ENCODE results near the gene BCAS2. TPM values are rescaled to one million over a fixed set of nuclear protein-coding genes. Genes with fewer than 3 reads are reported as not detected.

BCAS2 gene
- total and polyA plus RNA-seq, 2 experiments from 2014 or later, result 50.7 to 111 TPM

DNA sequence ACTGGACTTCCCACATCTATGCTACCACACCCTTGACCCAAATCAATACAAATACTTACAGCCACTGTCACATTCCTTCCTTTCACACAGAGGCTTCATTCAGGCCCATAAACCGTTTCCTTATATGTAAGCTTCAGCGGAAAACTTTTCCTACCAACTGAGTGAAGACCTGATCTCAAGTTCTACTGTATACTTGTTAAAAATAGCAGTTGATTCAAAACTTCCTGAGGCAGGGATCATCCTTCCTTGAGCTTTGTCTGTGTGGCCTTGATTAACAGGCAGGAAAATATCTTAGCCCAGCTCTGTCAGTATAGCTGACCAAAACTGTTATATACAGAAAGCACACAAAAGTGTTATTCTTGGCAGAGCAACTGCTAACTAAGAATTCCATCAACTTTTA, 45.7 kb upstream of the BCAS2 start:
- no peaks in the 10 kb centered on the region for H3K79me2 ChIP-seq (replicated peaks; ENCODE audit: insufficient read depth)

More for the DNA sequence above, 45.7 kb upstream of the BCAS2 start:
- Histone ChIP-seq H3K36me3 (ENCODE audit: insufficient read depth) (no peaks in the 10 kb centered on the region), H3K9me2 (ENCODE audit: insufficient read depth) (no peaks in the 10 kb centered on the region), H3K27me3 (ENCODE audit: insufficient read depth) (no peaks in the 10 kb centered on the region), H3F3A (replicated peaks; ENCODE audit: low read depth) (no peaks in the 10 kb centered on the region), H3K4me1 (ENCODE audit: insufficient read depth) (no peaks in the 10 kb centered on the region), H3K27ac (ENCODE audit: low read depth) (no peak overlapping the region), H2AFZ (no peak overlapping the region), H4K20me1 (replicated peaks; ENCODE audit: insufficient read depth) (no peaks in the 10 kb centered on the region), H3K4me3 (no peak overlapping the region), H3K4me2 (no peak overlapping the region)
- Mint-ChIP-seq H3K4me3 (no peak overlapping the region), H3K36me3 (ENCODE audit: low read depth) (no peaks in the 10 kb centered on the region), H3K4me1 (no peaks in the 10 kb centered on the region), H3K27me3 (ENCODE audit: insufficient read depth, low read depth, poor library complexity) (no peaks in the 10 kb centered on the region), H3K27ac (no peak overlapping the region), H3K9me3 (no peaks in the 10 kb centered on the region)
- ATAC-seq (no peak), DNase-seq (ENCODE audit: low spot score) (no peak)
- TF ChIP-seq STAT1 (IDR thresholded peaks at IDR 0.05; ENCODE audit: unreplicated experiment) (no peak), EZH2phosphoT487 (IDR thresholded peaks at IDR 0.05; ENCODE audit: unreplicated experiment) (no peak), NANOG (IDR thresholded peaks at IDR 0.05; ENCODE audit: borderline replicate concordance) (no peak), CREB1 (CRISPR knock-in tag; IDR thresholded peaks at IDR 0.05; ENCODE audit: low read depth) (no peak), EZH2 (IDR thresholded peaks at IDR 0.05; ENCODE audit: low read depth, unreplicated experiment) (no peak), ZNF114 (CRISPR knock-in tag; IDR thresholded peaks at IDR 0.05) (no peak), ETS1 (IDR thresholded peaks at IDR 0.05) (no peak), ZNF331 (CRISPR knock-in tag; IDR thresholded peaks at IDR 0.05; ENCODE audit: low read depth) (no peak), JUNB (IDR thresholded peaks at IDR 0.05; ENCODE audit: unreplicated experiment) (no peak), POLR2AphosphoS5 (IDR thresholded peaks at IDR 0.05; ENCODE audit: low read depth) (no peak)
- TF ChIP-seq, protein P1, sequence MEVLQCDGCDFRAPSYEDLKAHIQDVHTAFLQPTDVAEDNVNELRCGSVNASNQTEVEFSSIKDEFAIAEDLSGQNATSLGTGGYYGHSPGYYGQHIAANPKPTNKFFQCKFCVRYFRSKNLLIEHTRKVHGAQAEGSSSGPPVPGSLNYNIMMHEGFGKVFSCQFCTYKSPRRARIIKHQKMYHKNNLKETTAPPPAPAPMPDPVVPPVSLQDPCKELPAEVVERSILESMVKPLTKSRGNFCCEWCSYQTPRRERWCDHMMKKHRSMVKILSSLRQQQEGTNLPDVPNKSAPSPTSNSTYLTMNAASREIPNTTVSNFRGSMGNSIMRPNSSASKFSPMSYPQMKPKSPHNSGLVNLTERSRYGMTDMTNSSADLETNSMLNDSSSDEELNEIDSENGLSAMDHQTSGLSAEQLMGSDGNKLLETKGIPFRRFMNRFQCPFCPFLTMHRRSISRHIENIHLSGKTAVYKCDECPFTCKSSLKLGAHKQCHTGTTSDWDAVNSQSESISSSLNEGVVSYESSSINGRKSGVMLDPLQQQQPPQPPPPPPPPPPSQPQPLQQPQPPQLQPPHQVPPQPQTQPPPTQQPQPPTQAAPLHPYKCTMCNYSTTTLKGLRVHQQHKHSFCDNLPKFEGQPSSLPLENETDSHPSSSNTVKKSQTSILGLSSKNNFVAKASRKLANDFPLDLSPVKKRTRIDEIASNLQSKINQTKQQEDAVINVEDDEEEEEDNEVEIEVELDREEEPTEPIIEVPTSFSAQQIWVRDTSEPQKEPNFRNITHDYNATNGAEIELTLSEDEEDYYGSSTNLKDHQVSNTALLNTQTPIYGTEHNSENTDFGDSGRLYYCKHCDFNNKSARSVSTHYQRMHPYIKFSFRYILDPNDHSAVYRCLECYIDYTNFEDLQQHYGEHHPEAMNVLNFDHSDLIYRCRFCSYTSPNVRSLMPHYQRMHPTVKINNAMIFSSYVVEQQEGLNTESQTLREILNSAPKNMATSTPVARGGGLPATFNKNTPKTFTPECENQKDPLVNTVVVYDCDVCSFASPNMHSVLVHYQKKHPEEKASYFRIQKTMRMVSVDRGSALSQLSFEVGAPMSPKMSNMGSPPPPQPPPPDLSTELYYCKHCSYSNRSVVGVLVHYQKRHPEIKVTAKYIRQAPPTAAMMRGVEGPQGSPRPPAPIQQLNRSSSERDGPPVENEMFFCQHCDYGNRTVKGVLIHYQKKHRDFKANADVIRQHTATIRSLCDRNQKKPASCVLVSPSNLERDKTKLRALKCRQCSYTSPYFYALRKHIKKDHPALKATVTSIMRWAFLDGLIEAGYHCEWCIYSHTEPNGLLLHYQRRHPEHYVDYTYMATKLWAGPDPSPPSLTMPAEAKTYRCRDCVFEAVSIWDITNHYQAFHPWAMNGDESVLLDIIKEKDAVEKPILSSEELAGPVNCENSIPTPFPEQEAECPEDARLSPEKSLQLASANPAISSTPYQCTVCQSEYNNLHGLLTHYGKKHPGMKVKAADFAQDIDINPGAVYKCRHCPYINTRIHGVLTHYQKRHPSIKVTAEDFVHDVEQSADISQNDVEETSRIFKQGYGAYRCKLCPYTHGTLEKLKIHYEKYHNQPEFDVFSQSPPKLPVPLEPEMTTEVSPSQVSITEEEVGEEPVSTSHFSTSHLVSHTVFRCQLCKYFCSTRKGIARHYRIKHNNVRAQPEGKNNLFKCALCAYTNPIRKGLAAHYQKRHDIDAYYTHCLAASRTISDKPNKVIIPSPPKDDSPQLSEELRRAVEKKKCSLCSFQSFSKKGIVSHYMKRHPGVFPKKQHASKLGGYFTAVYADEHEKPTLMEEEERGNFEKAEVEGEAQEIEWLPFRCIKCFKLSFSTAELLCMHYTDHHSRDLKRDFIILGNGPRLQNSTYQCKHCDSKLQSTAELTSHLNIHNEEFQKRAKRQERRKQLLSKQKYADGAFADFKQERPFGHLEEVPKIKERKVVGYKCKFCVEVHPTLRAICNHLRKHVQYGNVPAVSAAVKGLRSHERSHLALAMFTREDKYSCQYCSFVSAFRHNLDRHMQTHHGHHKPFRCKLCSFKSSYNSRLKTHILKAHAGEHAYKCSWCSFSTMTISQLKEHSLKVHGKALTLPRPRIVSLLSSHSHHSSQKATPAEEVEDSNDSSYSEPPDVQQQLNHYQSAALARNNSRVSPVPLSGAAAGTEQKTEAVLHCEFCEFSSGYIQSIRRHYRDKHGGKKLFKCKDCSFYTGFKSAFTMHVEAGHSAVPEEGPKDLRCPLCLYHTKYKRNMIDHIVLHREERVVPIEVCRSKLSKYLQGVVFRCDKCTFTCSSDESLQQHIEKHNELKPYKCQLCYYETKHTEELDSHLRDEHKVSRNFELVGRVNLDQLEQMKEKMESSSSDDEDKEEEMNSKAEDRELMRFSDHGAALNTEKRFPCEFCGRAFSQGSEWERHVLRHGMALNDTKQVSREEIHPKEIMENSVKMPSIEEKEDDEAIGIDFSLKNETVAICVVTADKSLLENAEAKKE (CRISPR knock-in tag; IDR thresholded peaks at IDR 0.05), result no peak
- TF ChIP-seq, protein P2, sequence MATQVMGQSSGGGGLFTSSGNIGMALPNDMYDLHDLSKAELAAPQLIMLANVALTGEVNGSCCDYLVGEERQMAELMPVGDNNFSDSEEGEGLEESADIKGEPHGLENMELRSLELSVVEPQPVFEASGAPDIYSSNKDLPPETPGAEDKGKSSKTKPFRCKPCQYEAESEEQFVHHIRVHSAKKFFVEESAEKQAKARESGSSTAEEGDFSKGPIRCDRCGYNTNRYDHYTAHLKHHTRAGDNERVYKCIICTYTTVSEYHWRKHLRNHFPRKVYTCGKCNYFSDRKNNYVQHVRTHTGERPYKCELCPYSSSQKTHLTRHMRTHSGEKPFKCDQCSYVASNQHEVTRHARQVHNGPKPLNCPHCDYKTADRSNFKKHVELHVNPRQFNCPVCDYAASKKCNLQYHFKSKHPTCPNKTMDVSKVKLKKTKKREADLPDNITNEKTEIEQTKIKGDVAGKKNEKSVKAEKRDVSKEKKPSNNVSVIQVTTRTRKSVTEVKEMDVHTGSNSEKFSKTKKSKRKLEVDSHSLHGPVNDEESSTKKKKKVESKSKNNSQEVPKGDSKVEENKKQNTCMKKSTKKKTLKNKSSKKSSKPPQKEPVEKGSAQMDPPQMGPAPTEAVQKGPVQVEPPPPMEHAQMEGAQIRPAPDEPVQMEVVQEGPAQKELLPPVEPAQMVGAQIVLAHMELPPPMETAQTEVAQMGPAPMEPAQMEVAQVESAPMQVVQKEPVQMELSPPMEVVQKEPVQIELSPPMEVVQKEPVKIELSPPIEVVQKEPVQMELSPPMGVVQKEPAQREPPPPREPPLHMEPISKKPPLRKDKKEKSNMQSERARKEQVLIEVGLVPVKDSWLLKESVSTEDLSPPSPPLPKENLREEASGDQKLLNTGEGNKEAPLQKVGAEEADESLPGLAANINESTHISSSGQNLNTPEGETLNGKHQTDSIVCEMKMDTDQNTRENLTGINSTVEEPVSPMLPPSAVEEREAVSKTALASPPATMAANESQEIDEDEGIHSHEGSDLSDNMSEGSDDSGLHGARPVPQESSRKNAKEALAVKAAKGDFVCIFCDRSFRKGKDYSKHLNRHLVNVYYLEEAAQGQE (IDR thresholded peaks at IDR 0.05; ENCODE audit: unreplicated experiment), result no peak
- TF ChIP-seq, protein P3, sequence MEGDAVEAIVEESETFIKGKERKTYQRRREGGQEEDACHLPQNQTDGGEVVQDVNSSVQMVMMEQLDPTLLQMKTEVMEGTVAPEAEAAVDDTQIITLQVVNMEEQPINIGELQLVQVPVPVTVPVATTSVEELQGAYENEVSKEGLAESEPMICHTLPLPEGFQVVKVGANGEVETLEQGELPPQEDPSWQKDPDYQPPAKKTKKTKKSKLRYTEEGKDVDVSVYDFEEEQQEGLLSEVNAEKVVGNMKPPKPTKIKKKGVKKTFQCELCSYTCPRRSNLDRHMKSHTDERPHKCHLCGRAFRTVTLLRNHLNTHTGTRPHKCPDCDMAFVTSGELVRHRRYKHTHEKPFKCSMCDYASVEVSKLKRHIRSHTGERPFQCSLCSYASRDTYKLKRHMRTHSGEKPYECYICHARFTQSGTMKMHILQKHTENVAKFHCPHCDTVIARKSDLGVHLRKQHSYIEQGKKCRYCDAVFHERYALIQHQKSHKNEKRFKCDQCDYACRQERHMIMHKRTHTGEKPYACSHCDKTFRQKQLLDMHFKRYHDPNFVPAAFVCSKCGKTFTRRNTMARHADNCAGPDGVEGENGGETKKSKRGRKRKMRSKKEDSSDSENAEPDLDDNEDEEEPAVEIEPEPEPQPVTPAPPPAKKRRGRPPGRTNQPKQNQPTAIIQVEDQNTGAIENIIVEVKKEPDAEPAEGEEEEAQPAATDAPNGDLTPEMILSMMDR (conservative IDR thresholded peaks at IDR 0.05; ENCODE audit: low read depth in 2 of 2), result no peak

Measured in GM23338 (cell line).